Colon (tissue), 2 donors: ENCODE measurements around the gene OSBPL1A.
"Not testable (repeated sequence)": the region's sequence is repeated elsewhere in the genome, so short reads cannot be mapped to it uniquely, and the experiment has no call there.

Experiments used
- FAIRE-seq: peaks from 2 replicates; lab custom pipeline; 2012; peaks lifted over from hg19 to GRCh38; lab: Jason Lieb, UNC
- donor health status: control.
- donor health status: control.

OSBPL1A gene

GRCh38 chr18:24185805-24186204 lies 211.8 kb downstream of the OSBPL1A start:
- FAIRE-seq = no peak

GRCh38 chr18:24181806-24182205 lies 215.8 kb downstream of the OSBPL1A start:
- FAIRE-seq = no peak

GRCh38 chr18:24180048-24180447 lies 217.6 kb downstream of the OSBPL1A start:
- FAIRE-seq = no peak

GRCh38 chr18:24177499-24178133 lies 220.0 kb downstream of the OSBPL1A start:
- no peak for FAIRE-seq

- no peak for FAIRE-seq
These were observed 220.8 kb downstream of the OSBPL1A start for GRCh38 chr18:24176727-24177416.

GRCh38 chr18:24173997-24174396 lies 223.6 kb downstream of the OSBPL1A start:
- FAIRE-seq = no peak

GRCh38 chr18:24170360-24170759 lies 227.3 kb downstream of the OSBPL1A start:
- no peak for FAIRE-seq

- no peak for FAIRE-seq
These were observed 229.1 kb downstream of the OSBPL1A start for GRCh38 chr18:24168496-24168895.

GRCh38 chr18:24161304-24161703 lies 236.3 kb downstream of the OSBPL1A start:
- no peak for FAIRE-seq

GRCh38 chr18:24160086-24160485 lies 237.5 kb downstream of the OSBPL1A start:
- FAIRE-seq = no peak

GRCh38 chr18:24157855-24158254 lies 239.8 kb downstream of the OSBPL1A start:
- no peak for FAIRE-seq

- FAIRE-seq = no peak
These were observed 244.2 kb downstream of the OSBPL1A start for GRCh38 chr18:24153397-24153796.

GRCh38 chr18:24149591-24149990 lies 248.0 kb downstream of the OSBPL1A start:
- not testable (repeated sequence) for FAIRE-seq

- FAIRE-seq = no peak
These were observed 255.2 kb downstream of the OSBPL1A start for GRCh38 chr18:24142376-24142775.

GRCh38 chr18:24140697-24141096 lies 256.9 kb downstream of the OSBPL1A start:
- no peak for FAIRE-seq

GRCh38 chr18:24138789-24139616 lies 258.6 kb downstream of the OSBPL1A start, which contains the start of gene CABYR:
TSS of gene CABYR (plus strand) at chr18:24139062. CDS start at chr18:24143115, 4,053 bp downstream.
- no peak for FAIRE-seq

- FAIRE-seq = no peak
These were observed 259.2 kb downstream of the OSBPL1A start for GRCh38 chr18:24138409-24138788.

GRCh38 chr18:24136967-24137373 lies 260.7 kb downstream of the OSBPL1A start:
- no peak for FAIRE-seq

- no peak for FAIRE-seq
These were observed 267.1 kb downstream of the OSBPL1A start for GRCh38 chr18:24130494-24130893.

- no peak for FAIRE-seq
These were observed 268.9 kb downstream of the OSBPL1A start for GRCh38 chr18:24128700-24129099.

- no peak for FAIRE-seq
These were observed 269.9 kb downstream of the OSBPL1A start for GRCh38 chr18:24127735-24128134.

- FAIRE-seq = no peak
These were observed 271.3 kb downstream of the OSBPL1A start for GRCh38 chr18:24126155-24126961.
